Uterus (tissue), 4 donors: Measurements from ENCODE around the gene TNPO1. TPM values are rescaled to one million over a fixed set of nuclear protein-coding genes. Genes with fewer than 3 reads are reported as not detected.

Experiments
- DNase-seq, 2 donors: peaks; one replicate each; pipeline ENCODE4 v3.0.0-alpha.2; 2019 to 2020
- H3K27ac ChIP-seq, 2 donors: fragments of 200-600 bp; sonication (generic); 1 replicate in 1 of 2; 2 replicates in 1 of 2; pipeline ENCODE4 v1.5.1; 2016 to 2018
- H3K27me3 ChIP-seq, 2 donors: fragments of 200-600 bp; sonication (generic); one replicate each; pipeline ENCODE4 v1.5.1; 2018 to 2019; ENCODE audit warnings: control low read depth in 1 of 2
- H3K36me3 ChIP-seq, 2 donors: fragments of 200-600 bp; sonication (generic); one replicate each; pipeline ENCODE4 v1.5.1; 2019; ENCODE audit warnings: control low read depth in 1 of 2
- H3K4me1 ChIP-seq, 2 donors: fragments of 200-600 bp; sonication (generic); one replicate each; pipeline ENCODE4 v1.5.1; 2018 to 2019; ENCODE audit warnings: control low read depth in 1 of 2
- H3K4me3 ChIP-seq, 2 donors: fragments of 200-600 bp; sonication (generic); 1 replicate in 1 of 2; 2 replicates in 1 of 2; pipeline ENCODE4 v1.5.1; 2018 to 2019; ENCODE audit warnings: mild to moderate bottlenecking in 1 of 2
- H3K9me3 ChIP-seq, 2 donors: fragments of 200-600 bp; sonication (generic); one replicate each; pipeline ENCODE4 v1.5.1; 2019; ENCODE audit warnings: control low read depth in 1 of 2
- POLR2A ChIP-seq, 2 donors: fragments of 450-650 bp; IDR thresholded peaks; one replicate each; pipeline ENCODE4 v1.6.1; 2016; ENCODE audit warnings: antibody characterized with exemption in 2 of 2, mild to moderate bottlenecking in 1 of 2, moderate library complexity in 1 of 2
- intact Hi-C: fragments of 100-400 bp; cut with DNase I; formaldehyde crosslinking; loops from one replicate; pipeline ENCODE4 v1.15.1; 2023; ENCODE audit warnings: low total_unique reads
- total RNA-seq, 4 donors: library from RNA; depleted of rRNA in 3 of 4; stranded (reverse); fragments of >200 nt in 3 of 4; gene quantifications; one replicate each; pipeline versions ENCODE4 v1.1.0 to v1.2.4, GENCODE V29; 2014 to 2023
- TF ChIP-seq, protein P1 (sequence below), 4 experiments: fragments of 200-600 bp in 2 of 4; fragments of 450-650 bp in 2 of 4; sonication (generic) in 2 of 4; IDR thresholded peaks; one replicate each; pipeline ENCODE4 v1.5.1; 2016 to 2019; ENCODE audit warnings: antibody characterized with exemption in 4 of 4, mild to moderate bottlenecking in 2 of 4, moderate library complexity in 1 of 4
- donor health status: DM: yes; HTN: yes; CAD: no.

The TNPO1 gene
- total RNA-seq, 4 donors from 2014 or later: 78.2 to 209 (median 125) TPM

DNA sequence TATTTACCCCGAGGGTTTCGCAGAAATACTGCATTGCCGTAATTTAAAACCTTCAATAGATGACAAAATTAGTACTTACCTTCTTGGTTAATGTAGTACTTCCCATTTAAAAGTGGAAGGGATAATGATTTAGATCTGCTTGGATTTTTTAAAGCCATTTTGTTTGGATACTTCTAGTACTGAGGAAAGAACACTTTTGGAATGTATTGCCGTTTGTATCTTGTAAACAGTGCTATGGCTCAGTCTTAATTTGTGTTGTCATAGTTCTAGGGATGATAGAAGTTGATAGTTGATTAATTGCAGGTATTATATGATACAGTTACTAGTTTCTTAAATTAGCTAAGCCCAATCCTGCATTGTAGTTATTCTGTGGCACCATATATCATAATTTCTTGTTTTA is 33.1 kb downstream of the TNPO1 start:
- intact Hi-C loops: no loop called here
- Histone ChIP-seq H3K4me3 (peak overlapping the region; percentile 91 to 94), H3K36me3 (no peaks in the 10 kb centered on the region), H3K27me3 (no peaks in the 10 kb centered on the region), H3K9me3 (no peaks in the 10 kb centered on the region), H3K4me1 (peaks cover 3 to 9% of the 10 kb centered on the region in 2 donors), H3K27ac (peak overlapping the region in 1 of 2 donors; percentile 81)
- no peak for TF ChIP-seq POLR2A (IDR thresholded peaks at IDR 0.05)
- TF ChIP-seq, protein P1, sequence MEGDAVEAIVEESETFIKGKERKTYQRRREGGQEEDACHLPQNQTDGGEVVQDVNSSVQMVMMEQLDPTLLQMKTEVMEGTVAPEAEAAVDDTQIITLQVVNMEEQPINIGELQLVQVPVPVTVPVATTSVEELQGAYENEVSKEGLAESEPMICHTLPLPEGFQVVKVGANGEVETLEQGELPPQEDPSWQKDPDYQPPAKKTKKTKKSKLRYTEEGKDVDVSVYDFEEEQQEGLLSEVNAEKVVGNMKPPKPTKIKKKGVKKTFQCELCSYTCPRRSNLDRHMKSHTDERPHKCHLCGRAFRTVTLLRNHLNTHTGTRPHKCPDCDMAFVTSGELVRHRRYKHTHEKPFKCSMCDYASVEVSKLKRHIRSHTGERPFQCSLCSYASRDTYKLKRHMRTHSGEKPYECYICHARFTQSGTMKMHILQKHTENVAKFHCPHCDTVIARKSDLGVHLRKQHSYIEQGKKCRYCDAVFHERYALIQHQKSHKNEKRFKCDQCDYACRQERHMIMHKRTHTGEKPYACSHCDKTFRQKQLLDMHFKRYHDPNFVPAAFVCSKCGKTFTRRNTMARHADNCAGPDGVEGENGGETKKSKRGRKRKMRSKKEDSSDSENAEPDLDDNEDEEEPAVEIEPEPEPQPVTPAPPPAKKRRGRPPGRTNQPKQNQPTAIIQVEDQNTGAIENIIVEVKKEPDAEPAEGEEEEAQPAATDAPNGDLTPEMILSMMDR (IDR thresholded peaks at IDR 0.05): no peak
- DNase-seq: no peak

DNA sequence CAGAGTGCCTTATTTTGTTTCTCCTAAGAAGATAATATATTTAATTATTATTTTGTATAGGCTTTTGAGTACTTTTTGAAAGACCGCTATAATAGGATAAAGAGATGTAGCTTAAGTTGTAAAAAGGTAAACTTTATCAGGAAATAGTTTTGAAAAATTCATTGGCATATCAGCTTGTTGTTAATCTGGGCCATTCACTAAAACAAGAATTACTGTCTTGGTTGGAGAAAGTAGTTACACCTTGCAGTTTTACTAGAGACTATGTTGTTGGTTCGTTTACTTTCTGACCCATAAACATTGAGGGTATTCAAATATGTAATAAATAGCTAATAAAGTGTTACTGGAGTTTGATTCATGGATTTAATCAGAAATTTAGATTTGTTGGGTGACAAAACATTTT is 33.7 kb downstream of the TNPO1 start:
- Histone ChIP-seq H3K27me3 (no peaks in the 10 kb centered on the region), H3K4me1 (peaks cover 3 to 9% of the 10 kb centered on the region in 2 donors), H3K9me3 (no peaks in the 10 kb centered on the region), H3K27ac (peak overlapping the region in 1 of 2 donors; percentile 81), H3K4me3 (peak overlapping the region; percentile 91 to 94), H3K36me3 (no peaks in the 10 kb centered on the region)
- TF ChIP-seq POLR2A (IDR thresholded peaks at IDR 0.05): no peak
- TF ChIP-seq, protein P1 (IDR thresholded peaks at IDR 0.05): no peak
- intact Hi-C loops: no loop called here
- DNase-seq: no peak

DNA sequence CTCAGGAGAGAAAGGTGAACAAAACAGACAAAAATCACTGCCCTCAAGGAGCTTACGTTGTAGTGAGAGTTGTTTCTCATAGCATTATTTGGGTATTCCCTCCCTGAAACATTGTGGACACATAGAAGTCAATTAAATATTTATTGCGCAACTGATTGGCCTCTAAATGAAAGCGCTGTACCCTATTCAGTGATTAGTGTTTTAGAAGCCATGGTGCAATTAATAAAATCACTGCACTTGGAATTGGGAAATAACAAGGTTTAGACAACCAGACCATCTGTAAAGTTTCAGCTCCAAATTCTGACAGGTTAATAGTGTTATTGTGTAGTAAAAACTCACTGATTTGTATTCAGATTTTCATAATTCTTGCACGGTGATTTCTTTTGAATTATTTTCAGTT is 35.9 kb downstream of the TNPO1 start:
- no peak for DNase-seq
- TF ChIP-seq, protein P1 (IDR thresholded peaks at IDR 0.05): no peak
- no peak for TF ChIP-seq POLR2A (IDR thresholded peaks at IDR 0.05)
- intact Hi-C loops: no loop called here
- Histone ChIP-seq H3K4me1 (peaks cover 3 to 11% of the 10 kb centered on the region in 2 donors), H3K9me3 (no peaks in the 10 kb centered on the region), H3K27me3 (no peaks in the 10 kb centered on the region), H3K27ac (no peak overlapping the region), H3K4me3 (no peak overlapping the region), H3K36me3 (no peaks in the 10 kb centered on the region)

DNA sequence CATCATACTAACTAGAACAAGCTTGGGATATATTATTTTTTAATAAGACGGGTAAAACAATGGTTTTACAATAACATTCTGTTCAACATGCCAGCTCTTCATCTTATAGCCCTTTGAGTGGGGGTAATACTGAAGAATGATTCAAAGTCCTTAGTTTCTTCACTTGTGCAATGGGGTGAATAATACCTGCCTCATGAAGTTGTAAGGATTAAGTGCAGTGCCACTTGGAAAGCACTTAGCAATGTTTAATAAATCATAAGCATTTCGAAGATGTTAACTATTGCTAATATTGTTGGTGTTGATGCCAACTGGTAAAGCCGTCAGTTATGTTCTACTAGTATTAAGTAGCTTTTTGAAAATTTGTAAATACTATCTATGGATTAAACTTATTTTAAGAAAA is 38.0 kb downstream of the TNPO1 start:
- no peak for DNase-seq
- no peaks in the 10 kb centered on the region for H3K36me3 ChIP-seq
- H3K9me3 ChIP-seq: no peaks in the 10 kb centered on the region
- intact Hi-C loops: no loop called here
- TF ChIP-seq, protein P1 (IDR thresholded peaks at IDR 0.05): no peak
- TF ChIP-seq POLR2A (IDR thresholded peaks at IDR 0.05): no peak
- H3K27me3 ChIP-seq: no peaks in the 10 kb centered on the region
- no peak overlapping the region for H3K27ac ChIP-seq
- H3K4me1 ChIP-seq: peaks cover 3 to 13% of the 10 kb centered on the region in 2 donors
- H3K4me3 ChIP-seq: no peak overlapping the region

DNA sequence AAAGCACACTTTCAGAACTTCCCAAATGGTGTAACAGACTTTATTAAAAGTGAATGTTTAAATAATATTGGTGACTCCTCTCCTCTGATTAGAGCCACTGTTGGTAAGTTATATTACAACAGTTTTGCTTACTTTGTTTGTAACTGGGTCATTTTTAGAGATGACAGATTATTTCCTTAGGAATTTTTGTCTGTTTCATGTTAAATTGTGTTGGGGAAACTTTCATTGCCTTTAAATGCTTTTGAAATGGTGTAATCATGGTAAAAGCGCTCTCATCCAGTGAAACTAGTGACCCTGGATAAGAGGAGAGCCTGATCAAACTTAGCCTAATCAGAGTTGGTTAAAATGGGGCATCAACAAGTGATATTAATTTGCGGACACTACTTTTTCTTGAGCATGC is 39.4 kb downstream of the TNPO1 start:
- H3K27me3 ChIP-seq: no peaks in the 10 kb centered on the region
- H3K4me3 ChIP-seq: no peak overlapping the region
- TF ChIP-seq, protein P1 (IDR thresholded peaks at IDR 0.05): no peak
- TF ChIP-seq POLR2A (IDR thresholded peaks at IDR 0.05): no peak
- H3K27ac ChIP-seq: no peak overlapping the region
- DNase-seq: no peak
- intact Hi-C loops: no loop called here
- H3K9me3 ChIP-seq: no peaks in the 10 kb centered on the region
- H3K4me1 ChIP-seq: peaks cover 0 to 13% of the 10 kb centered on the region in 2 donors
- no peaks in the 10 kb centered on the region for H3K36me3 ChIP-seq
